Endothelial cell of umbilical vein (primary cell): ENCODE measurements around the gene AKT2. TPM values are rescaled to one million over a fixed set of nuclear protein-coding genes. Genes with fewer than 3 reads are reported as not detected.
A peak's percentile ranks its signal among the peaks of the same experiment; 100 is the strongest.

Experiments
- BruUV-seq: library from RNA; stranded (reverse); fragments of 400-500 nt; replicated peaks from 2 replicates; lab custom pipeline; 2021; lab: Mats Ljungman, UMichigan
- CTCF ChIA-PET: fragments of 300-600, 350-600 bp; sonication (Branson Sonifier 250); formaldehyde crosslinking; loops from one replicate; lab custom pipeline; 2021; ENCODE audit warnings: antibody characterized with exemption, inconsistent platforms; lab: Charles Lee
- POLR2A ChIA-PET: fragments of 300-600, 350-600 bp; sonication (Branson Sonifier 250); formaldehyde crosslinking; loops from one replicate; lab custom pipeline; 2021; ENCODE audit warnings: antibody characterized with exemption, inconsistent platforms; lab: Charles Lee
- DNase-seq: peaks from one replicate; pipeline ENCODE4 v3.0.0-alpha.2; 2011; ENCODE audit warnings: low read depth, low spot score
- FAIRE-seq: peaks from 2 replicates; lab custom pipeline; 2011; peaks lifted over from hg19 to GRCh38; lab: Jason Lieb, UNC
- H2AFZ ChIP-seq: 2 replicates; pipeline ENCODE4 v1.6.0; 2012; ENCODE audit warnings: low read depth, low read length, control low read depth, inconsistent platforms
- H3K27ac ChIP-seq: 2 replicates; pipeline ENCODE4 v1.5.1; 2011; ENCODE audit warnings: low read depth, mild to moderate bottlenecking, control low read depth, low read length, moderate library complexity; ENCODE audit not compliant: insufficient read depth
- H3K27me3 ChIP-seq, 2 experiments: 2 replicates each; pipeline versions ENCODE4 v1.6.0 to v1.6.1; 2011; ENCODE audit warnings: low read length in 2 of 2, mixed read lengths in 1 of 2; ENCODE audit not compliant: control insufficient read depth in 2 of 2, insufficient read depth in 2 of 2
- H3K36me3 ChIP-seq, 2 experiments: 2 replicates in 1 of 2; 3 replicates in 1 of 2; pipeline ENCODE4 v1.5.1; 2011; ENCODE audit warnings: low read length in 2 of 2, mild to moderate bottlenecking in 1 of 2, moderate library complexity in 1 of 2; ENCODE audit not compliant: control insufficient read depth in 2 of 2, insufficient read depth in 2 of 2; ENCODE audit errors: extremely low read depth in 1 of 2
- H3K4me1 ChIP-seq: 3 replicates; pipeline ENCODE4 v1.5.1; 2011; ENCODE audit warnings: mild to moderate bottlenecking, low read length; ENCODE audit not compliant: control insufficient read depth, insufficient read depth; ENCODE audit errors: extremely low read depth
- H3K4me2 ChIP-seq: 2 replicates; pipeline ENCODE4 v1.6.1; 2011; ENCODE audit warnings: low read length, control low read depth, mixed read lengths; ENCODE audit not compliant: insufficient read depth
- H3K4me3 ChIP-seq, 3 experiments: fragments of 200-600 bp in 1 of 3; sonication (generic), shearing (Covaris generic) in 1 of 3; replicated peaks in 1 of 3; 2 replicates each; pipeline ENCODE4 v1.5.1; 2011 to 2016; ENCODE audit warnings: control low read depth in 3 of 3, low read length in 3 of 3, mild to moderate bottlenecking in 2 of 3, inconsistent platforms in 1 of 3, low read depth in 1 of 3, moderate library complexity in 1 of 3; ENCODE audit not compliant: insufficient read depth in 1 of 3
- H3K79me2 ChIP-seq: 2 replicates; pipeline ENCODE4 v1.6.0; 2012; ENCODE audit warnings: low read length, inconsistent platforms; ENCODE audit not compliant: control insufficient read depth, insufficient read depth
- H3K9ac ChIP-seq: replicated peaks from 2 replicates; pipeline ENCODE3; 2011; ENCODE audit warnings: low read length, control low read depth; ENCODE audit not compliant: insufficient read depth; ENCODE audit errors: extremely low read depth
- H3K9me1 ChIP-seq: replicated peaks from 3 replicates; pipeline ENCODE4 v1.6.0; 2011; ENCODE audit warnings: mild to moderate bottlenecking, low read length; ENCODE audit not compliant: control insufficient read depth, insufficient read depth; ENCODE audit errors: extremely low read depth
- H3K9me3 ChIP-seq: replicated peaks from 2 replicates; pipeline ENCODE4 v1.5.1; 2012; ENCODE audit warnings: low read length, inconsistent platforms; ENCODE audit not compliant: control insufficient read depth, insufficient read depth
- H4K20me1 ChIP-seq: replicated peaks from 2 replicates; pipeline ENCODE3; 2011; ENCODE audit warnings: mild to moderate bottlenecking, low read length; ENCODE audit not compliant: control insufficient read depth, insufficient read depth; ENCODE audit errors: extremely low read depth
- JUN ChIP-seq: IDR thresholded peaks from 2 replicates; pipeline ENCODE4 v1.6.1; 2011; ENCODE audit warnings: borderline replicate concordance, low read depth; ENCODE audit not compliant: insufficient read length, insufficient read depth
- dilution Hi-C: fragments of 300-500 bp; cut with MboI; formaldehyde crosslinking; loops from one replicate; pipeline ENCODE4 v1.15.0; 2019; ENCODE audit warnings: low sequenced_read_pairs; ENCODE audit not compliant: extremely low pct_ligation_motif_present
- intact Hi-C: fragments of 100-400 bp; cut with micrococcal nuclease; formaldehyde crosslinking; loops from one replicate; pipeline ENCODE4 v1.10.0; 2022
- polyA plus RNA-seq, 4 experiments: library from polyadenylated mRNA; depleted of rRNA in 3 of 4; stranded (reverse) in 3 of 4; unstranded in 1 of 4; fragments of >200 nt; gene quantifications; 2 replicates each; pipeline versions ENCODE4 v1.2.1 to v1.2.3, GENCODE V29; 2011 to 2012; ENCODE audit warnings: missing spikeins in 1 of 4
- total RNA-seq: library from RNA; stranded (reverse); gene quantifications from 2 replicates; pipeline ENCODE4 v1.2.3, GENCODE V29; 2021
- TF ChIP-seq, protein P1 (sequence below), 2 donors: IDR thresholded peaks; 1 replicate in 1 of 2; 2 replicates in 1 of 2; pipeline ENCODE4 v1.5.1; 2011; ENCODE audit warnings: low read length in 2 of 2, mild to moderate bottlenecking in 2 of 2, moderate library complexity in 2 of 2, control low read depth in 1 of 2, inconsistent platforms in 1 of 2, low read depth in 1 of 2; ENCODE audit not compliant: insufficient read depth in 1 of 2; ENCODE audit errors: extremely low read depth in 1 of 2

AKT2 gene
- total and polyA plus RNA-seq, 2 donors (not counting 3 experiments of a cell fraction or from before 2014, with no cell fraction given) = 65.2 to 69.8 TPM

GRCh38 chr19:40217934-40218890 is 66.9 kb downstream of the AKT2 start, which contains the start of gene TTC9B:
Gene TTC9B, minus strand, starts transcription at chr19:40218384. Its CDS starts 3 bp downstream, at chr19:40218381.
- no peak for TF ChIP-seq JUN
- TF ChIP-seq, protein P1, sequence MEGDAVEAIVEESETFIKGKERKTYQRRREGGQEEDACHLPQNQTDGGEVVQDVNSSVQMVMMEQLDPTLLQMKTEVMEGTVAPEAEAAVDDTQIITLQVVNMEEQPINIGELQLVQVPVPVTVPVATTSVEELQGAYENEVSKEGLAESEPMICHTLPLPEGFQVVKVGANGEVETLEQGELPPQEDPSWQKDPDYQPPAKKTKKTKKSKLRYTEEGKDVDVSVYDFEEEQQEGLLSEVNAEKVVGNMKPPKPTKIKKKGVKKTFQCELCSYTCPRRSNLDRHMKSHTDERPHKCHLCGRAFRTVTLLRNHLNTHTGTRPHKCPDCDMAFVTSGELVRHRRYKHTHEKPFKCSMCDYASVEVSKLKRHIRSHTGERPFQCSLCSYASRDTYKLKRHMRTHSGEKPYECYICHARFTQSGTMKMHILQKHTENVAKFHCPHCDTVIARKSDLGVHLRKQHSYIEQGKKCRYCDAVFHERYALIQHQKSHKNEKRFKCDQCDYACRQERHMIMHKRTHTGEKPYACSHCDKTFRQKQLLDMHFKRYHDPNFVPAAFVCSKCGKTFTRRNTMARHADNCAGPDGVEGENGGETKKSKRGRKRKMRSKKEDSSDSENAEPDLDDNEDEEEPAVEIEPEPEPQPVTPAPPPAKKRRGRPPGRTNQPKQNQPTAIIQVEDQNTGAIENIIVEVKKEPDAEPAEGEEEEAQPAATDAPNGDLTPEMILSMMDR (IDR thresholded peaks at IDR 0.05; ENCODE audit: extremely low read depth in 1 of 2, insufficient read depth in 1 of 2, low read depth in 1 of 2, low read length in 2 of 2) = peak in 1 of 2 donors; percentile 9
- H3K9me3 ChIP-seq = no peaks in the 10 kb centered on the region
- H3K9ac ChIP-seq = no peak within 1 kb of the TSS
- H3K4me1 ChIP-seq = peaks cover 11% of the 10 kb centered on the region
- no peak within 1 kb of the TSS for H3K27ac ChIP-seq
- POLR2A ChIA-PET = no interaction called here
- FAIRE-seq (peak; percentile 40), DNase-seq (no peak)
- intact Hi-C loops = loop anchor here (1.0 kb wide), 1 partner anchor 79 kb away; no protein-coding TSS in a partner anchor
- no peak within 1 kb of the TSS for H2AFZ ChIP-seq
- no peaks in the 10 kb centered on the region for H4K20me1 ChIP-seq
- H3K4me3 ChIP-seq = no peak within 1 kb of the TSS
- no peaks in the 10 kb centered on the region for H3K79me2 ChIP-seq
- no peak within 1 kb of the TSS for H3K4me2 ChIP-seq
- dilution Hi-C loops = no loop called here
- H3K9me1 ChIP-seq = no peaks in the 10 kb centered on the region
- H3K27me3 ChIP-seq = peaks cover 18% of the 10 kb centered on the region in 2 experiments
- no TSS peak for BruUV-seq
- CTCF ChIA-PET = interaction anchor here (1.0 to 1.6 kb wide), 6 partner anchors 25 to 78 kb away, joined by 3 to 4 read pairs (median 3); no protein-coding TSS in a partner anchor
- no peaks in the 10 kb centered on the region for H3K36me3 ChIP-seq
